Right atrium auricular region (tissue), 2 donors: ENCODE data around the gene SMG6. TPM values are rescaled to one million over a fixed set of nuclear protein-coding genes. Genes with fewer than 3 reads are reported as not detected.
A peak's percentile ranks its signal among the peaks of the same experiment; 100 is the strongest.

Experiments used
- DNase-seq: peaks from one replicate; pipeline ENCODE4 v3.0.0-alpha.2; 2019; ENCODE audit warnings: low spot score
- H3K27ac ChIP-seq, 2 donors: fragments of 200-600 bp; sonication (generic); 1 replicate in 1 of 2; 2 replicates in 1 of 2; pipeline ENCODE4 v1.5.1; 2016 to 2019
- H3K27me3 ChIP-seq, 2 donors: fragments of 200-600 bp; sonication (generic); one replicate each; pipeline versions ENCODE4 v1.5.1 to v1.6.0; 2017 to 2019
- H3K36me3 ChIP-seq: fragments of 200-600 bp; sonication (generic); one replicate; pipeline ENCODE4 v1.5.1; 2016
- H3K4me1 ChIP-seq, 2 donors: fragments of 200-600 bp; sonication (generic); one replicate each; pipeline versions ENCODE4 v1.5.1 to v1.6.0; 2017 to 2019
- H3K4me3 ChIP-seq, 2 donors: fragments of 200-600 bp; sonication (generic); 1 replicate in 1 of 2; 2 replicates in 1 of 2; pipeline ENCODE4 v1.5.1; 2017 to 2019; ENCODE audit warnings: mild to moderate bottlenecking in 1 of 2, moderate library complexity in 1 of 2
- H3K9me3 ChIP-seq, 2 donors: fragments of 200-600 bp; sonication (generic); one replicate each; pipeline ENCODE4 v1.5.1; 2019
- CTCF ChIP-seq, 2 donors: fragments of 200-600 bp; sonication (generic); IDR thresholded peaks; one replicate each; pipeline ENCODE4 v1.5.1; 2019; ENCODE audit warnings: antibody characterized with exemption in 2 of 2
- total RNA-seq, 2 donors: library from RNA; depleted of rRNA; stranded (reverse); fragments of >200 nt; gene quantifications; one replicate each; pipeline ENCODE4 v1.1.0, GENCODE V29; 2016

Gene SMG6
- total RNA-seq, 2 donors from 2014 or later = 18.2 to 29.3 TPM

DNA sequence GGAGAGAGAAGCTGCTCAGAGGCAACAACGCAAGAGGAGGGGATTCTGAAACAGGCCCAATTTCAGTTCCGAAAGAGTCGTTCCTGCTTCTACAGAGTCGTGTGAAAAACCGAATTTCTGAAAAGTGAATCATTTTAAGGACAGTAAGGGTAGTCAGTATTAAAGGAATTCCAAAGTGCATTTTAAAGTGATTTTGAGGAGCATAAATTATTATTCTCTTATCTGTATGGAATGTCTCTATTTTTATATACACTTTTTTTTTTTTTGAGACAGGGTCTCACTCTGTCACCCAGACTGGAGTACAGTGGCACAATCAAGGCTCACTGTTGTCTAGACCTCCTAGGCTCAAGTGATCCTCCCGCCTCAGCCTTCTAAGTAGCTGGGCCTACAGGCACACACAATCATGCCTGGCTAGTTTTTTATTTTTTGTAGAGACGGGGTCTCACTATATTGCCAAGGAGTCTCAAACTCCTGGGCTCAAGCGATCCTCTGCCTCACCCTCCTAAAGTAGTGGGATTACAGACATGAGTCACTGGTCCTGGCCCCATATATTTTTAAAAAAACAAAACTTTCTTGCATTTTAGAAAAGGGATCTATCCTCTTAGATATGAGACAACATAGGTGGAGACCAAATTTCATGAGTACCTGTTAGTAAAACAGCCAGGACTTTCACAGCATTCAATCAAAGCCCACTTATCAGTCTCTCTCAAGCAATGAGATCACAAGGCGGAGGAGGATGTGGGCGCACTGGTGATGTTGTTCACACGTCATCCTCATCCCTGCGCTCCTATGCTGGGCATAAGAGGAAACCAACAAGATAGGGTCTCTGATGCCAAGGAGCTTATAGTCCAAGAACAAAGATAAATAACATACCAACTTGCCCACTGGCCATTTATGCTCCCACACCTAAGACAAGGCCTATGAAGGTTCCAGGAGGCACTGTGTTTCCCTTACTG is 53.2 kb downstream of the SMG6 start:
- no peak overlapping the region for H3K27ac ChIP-seq
- peaks cover 8% of the 10 kb centered on the region for H3K36me3 ChIP-seq
- H3K27me3 ChIP-seq = no peaks in the 10 kb centered on the region
- no peak for DNase-seq
- no peaks in the 10 kb centered on the region for H3K9me3 ChIP-seq
- peaks cover 0 to 2% of the 10 kb centered on the region in 2 donors for H3K4me1 ChIP-seq
- H3K4me3 ChIP-seq = no peak overlapping the region
- TF ChIP-seq CTCF (IDR thresholded peaks at IDR 0.05) = no peak

- Histone ChIP-seq H3K4me3 (no peak overlapping the region), H3K36me3 (peaks cover 8% of the 10 kb centered on the region), H3K27me3 (no peaks in the 10 kb centered on the region), H3K9me3 (no peaks in the 10 kb centered on the region), H3K27ac (no peak overlapping the region), H3K4me1 (peaks cover 0 to 15% of the 10 kb centered on the region in 2 donors)
- no peak for TF ChIP-seq CTCF (IDR thresholded peaks at IDR 0.05)
- DNase-seq = no peak
Measured at GRCh38 chr17:2247005-2247404, 56.6 kb downstream of the SMG6 start.

- Histone ChIP-seq H3K27ac (peak overlapping the region; percentile 38 to 46), H3K4me3 (no peak overlapping the region), H3K9me3 (no peaks in the 10 kb centered on the region), H3K36me3 (peaks cover 6% of the 10 kb centered on the region), H3K27me3 (no peaks in the 10 kb centered on the region), H3K4me1 (peaks cover 0 to 15% of the 10 kb centered on the region in 2 donors)
- DNase-seq = peak; percentile 95
- peak; percentile 88 to 99 for TF ChIP-seq CTCF (IDR thresholded peaks at IDR 0.05)
Measured at GRCh38 chr17:2244545-2245525, 58.8 kb downstream of the SMG6 start.

DNA sequence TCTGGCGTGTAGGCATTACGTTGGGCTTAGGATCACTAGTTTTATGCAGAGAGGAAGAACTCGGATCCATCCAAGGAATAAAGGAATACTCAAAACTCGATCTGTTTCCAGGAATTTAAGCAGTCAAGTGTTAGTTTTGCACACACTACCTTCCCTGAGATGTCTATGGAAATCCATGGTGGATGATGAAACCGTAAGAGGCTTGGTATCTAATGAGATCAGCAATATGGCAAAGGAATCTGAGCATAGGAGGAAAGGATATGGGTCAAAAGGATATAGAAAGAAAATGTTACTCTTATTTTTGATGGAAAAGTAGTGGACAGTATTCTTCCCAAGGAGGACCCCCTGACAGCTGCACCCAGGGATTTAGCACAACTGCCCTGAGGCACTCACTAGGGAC is 59.6 kb downstream of the SMG6 start:
- Histone ChIP-seq H3K4me3 (no peak overlapping the region), H3K4me1 (peaks cover 0 to 19% of the 10 kb centered on the region in 2 donors), H3K27ac (peak overlapping the region; percentile 38 to 46), H3K9me3 (no peaks in the 10 kb centered on the region), H3K36me3 (no peaks in the 10 kb centered on the region), H3K27me3 (no peaks in the 10 kb centered on the region)
- no peak for TF ChIP-seq CTCF (IDR thresholded peaks at IDR 0.05)
- DNase-seq = no peak

DNA sequence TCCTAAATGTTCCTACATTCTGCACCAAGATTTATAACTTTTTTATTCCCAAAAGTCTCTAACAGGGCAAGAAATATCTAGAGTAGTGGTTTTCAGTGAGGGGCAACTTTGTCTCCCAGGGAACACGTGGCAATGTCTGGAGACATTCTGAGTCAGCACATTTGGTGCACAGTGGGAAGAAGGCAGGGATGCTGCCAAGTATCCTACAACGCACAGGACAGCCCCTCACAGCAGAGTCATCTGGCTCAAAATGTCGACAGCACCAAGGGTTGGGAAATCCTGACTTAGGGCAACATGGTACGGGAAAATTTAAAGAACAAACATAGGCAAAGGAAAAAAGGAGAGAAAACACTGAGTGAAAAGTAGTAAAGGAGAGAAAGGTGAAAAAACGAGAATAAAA is 61.8 kb downstream of the SMG6 start:
- no peaks in the 10 kb centered on the region for H3K9me3 ChIP-seq
- DNase-seq = no peak
- TF ChIP-seq CTCF (IDR thresholded peaks at IDR 0.05) = no peak
- H3K36me3 ChIP-seq = no peaks in the 10 kb centered on the region
- H3K27ac ChIP-seq = peak overlapping the region in 1 of 2 donors; percentile 76
- peaks cover 0 to 40% of the 10 kb centered on the region in 2 donors for H3K4me1 ChIP-seq
- no peak overlapping the region for H3K4me3 ChIP-seq
- no peaks in the 10 kb centered on the region for H3K27me3 ChIP-seq
